ENCODE data around the gene NFATC2. TPM values are rescaled to one million over a fixed set of nuclear protein-coding genes. Genes with fewer than 3 reads are reported as not detected.

Gene NFATC2
- total and polyA plus RNA-seq, 2 of the 4 experiments (the other 2 are of a cell fraction), result 0.18 to 0.38 TPM

GRCh38 chr20:51495921-51496545 lies 46.5 kb downstream of the NFATC2 start:
- ATAC-seq (ENCODE audit: low read depth) (no peak), DNase-seq (no peak)
- Histone ChIP-seq H4K20me1 (ENCODE audit: insufficient read depth, low read length) (no peaks in the 10 kb centered on the region), H2AK5ac (ENCODE audit: low read depth, low read length) (peak overlapping the region; percentile 43), H3K4me2 (ENCODE audit: low read depth, low read length) (no peak overlapping the region), H2BK5ac (ENCODE audit: low read depth, low read length, poor library complexity, severe bottlenecking) (no peak overlapping the region), H4K91ac (ENCODE audit: insufficient read depth, low read depth, low read length) (no peak overlapping the region), H3K56ac (ENCODE audit: extremely low read depth, insufficient read depth, low read length) (no peak overlapping the region), H2AFZ (replicated peaks; ENCODE audit: low read length, poor library complexity) (no peak overlapping the region), H3K23ac (ENCODE audit: low read depth, low read length) (no peak overlapping the region), H3K14ac (replicated peaks; ENCODE audit: low read depth, low read length) (no peak overlapping the region), H3K4me3 (ENCODE audit: insufficient read depth, low read depth, low read length) (no peak overlapping the region), H3K4me1 (ENCODE audit: control insufficient read depth, insufficient read depth, low read length) (peaks cover 12% of the 10 kb centered on the region), H2BK20ac (ENCODE audit: low read depth, low read length) (no peak overlapping the region), H3K27me3 (ENCODE audit: control insufficient read depth, insufficient read depth, low read length) (no peaks in the 10 kb centered on the region), H2BK120ac (ENCODE audit: low read depth, low read length) (no peak overlapping the region), H3K9me3 (ENCODE audit: control insufficient read depth, insufficient read depth, low read length) (no peaks in the 10 kb centered on the region), H3K27ac (ENCODE audit: insufficient read depth, low read length) (no peak overlapping the region), H3K4ac (ENCODE audit: low read depth, low read length) (no peak overlapping the region), H3K79me1 (ENCODE audit: low read depth in 1 of 2, low read length in 2 of 2) (no peaks in the 10 kb centered on the region; a peak in 1 of 4 replicates), H3K18ac (ENCODE audit: low read depth, low read length) (no peak overlapping the region), H3K36me3 (ENCODE audit: control insufficient read depth, insufficient read depth, low read length) (no peaks in the 10 kb centered on the region), H3K9me1 (ENCODE audit: insufficient read depth, low read length) (peaks cover 8% of the 10 kb centered on the region; the same call in 1 of the 2 replicates), H4K8ac (ENCODE audit: low read depth in 2 of 2, low read length in 2 of 2) (no peak overlapping the region), H2BK15ac (ENCODE audit: low read depth, low read length) (no peak overlapping the region), H3K9ac (ENCODE audit: low read depth, low read length) (no peak overlapping the region), H4K5ac (ENCODE audit: low read depth, low read length) (no peak overlapping the region), H2AK9ac (replicated peaks; ENCODE audit: low read depth, low read length, poor library complexity) (no peak overlapping the region)
- intact Hi-C loops (cut with micrococcal nuclease), result no loop called here
- WGBS, 2 experiments (ENCODE audit: extremely low coverage in 2 of 2, insufficient read length in 1 of 2), result 83% methylated on average over 2 of the region's 7 CpGs; no CpG with 5 or more reads in 1 of the 2 experiments
- ChIA-PET CTCF (no interaction called here), POLR2A (ENCODE audit: unreplicated experiment) (no interaction called here)
- no TSS peak for BruUV-seq (replicated peaks)
- in situ Hi-C loops (cut with MboI; ENCODE audit: low sequenced_read_pairs), result no loop called here
- TF ChIP-seq RFX5 (IDR thresholded peaks at IDR 0.05; ENCODE audit: low read depth, low read length), result no peak
- dilution Hi-C loops (cut with HindIII; ENCODE audit: low sequenced_read_pairs, unreplicated experiment), result no loop called here

All from IMR-90 (cell line).